Neural cell (in vitro differentiated cells): ENCODE results near the gene ELOVL7.

Experiments used
- REST ChIP-seq: IDR thresholded peaks from 2 replicates; pipeline ENCODE4 v1.6.1; 2012; ENCODE audit warnings: borderline replicate concordance
- TF ChIP-seq, protein P1 (sequence below): fragments of 450-650 bp; IDR thresholded peaks from 2 replicates; pipeline ENCODE4 v1.5.1; 2014; ENCODE audit warnings: antibody characterized with exemption, mild to moderate bottlenecking, moderate library complexity; ENCODE audit not compliant: poor library complexity, severe bottlenecking

GRCh38 chr5:60820593-60821487, 23.2 kb downstream of the ELOVL7 start:
- TF ChIP-seq REST: no peak
- TF ChIP-seq, protein P1, sequence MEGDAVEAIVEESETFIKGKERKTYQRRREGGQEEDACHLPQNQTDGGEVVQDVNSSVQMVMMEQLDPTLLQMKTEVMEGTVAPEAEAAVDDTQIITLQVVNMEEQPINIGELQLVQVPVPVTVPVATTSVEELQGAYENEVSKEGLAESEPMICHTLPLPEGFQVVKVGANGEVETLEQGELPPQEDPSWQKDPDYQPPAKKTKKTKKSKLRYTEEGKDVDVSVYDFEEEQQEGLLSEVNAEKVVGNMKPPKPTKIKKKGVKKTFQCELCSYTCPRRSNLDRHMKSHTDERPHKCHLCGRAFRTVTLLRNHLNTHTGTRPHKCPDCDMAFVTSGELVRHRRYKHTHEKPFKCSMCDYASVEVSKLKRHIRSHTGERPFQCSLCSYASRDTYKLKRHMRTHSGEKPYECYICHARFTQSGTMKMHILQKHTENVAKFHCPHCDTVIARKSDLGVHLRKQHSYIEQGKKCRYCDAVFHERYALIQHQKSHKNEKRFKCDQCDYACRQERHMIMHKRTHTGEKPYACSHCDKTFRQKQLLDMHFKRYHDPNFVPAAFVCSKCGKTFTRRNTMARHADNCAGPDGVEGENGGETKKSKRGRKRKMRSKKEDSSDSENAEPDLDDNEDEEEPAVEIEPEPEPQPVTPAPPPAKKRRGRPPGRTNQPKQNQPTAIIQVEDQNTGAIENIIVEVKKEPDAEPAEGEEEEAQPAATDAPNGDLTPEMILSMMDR: no peak
